ENCODE measurements around the gene UGT2A1. TPM values are rescaled to one million over a fixed set of nuclear protein-coding genes. Genes with fewer than 3 reads are reported as not detected.
"Not testable (repeated sequence)": the region's sequence is repeated elsewhere in the genome, so short reads cannot be mapped to it uniquely, and the experiment has no call there.

Gene UGT2A1
- total RNA-seq = not detected
- long read RNA-seq = 0 reads

- no peak for DNase-seq (ENCODE audit: low spot score)
Observed at GRCh38 chr4:69653147-69653546, at the start of gene UGT2A1. TSS of gene UGT2A1 (minus strand) at chr4:69653247. CDS start at chr4:69647644, 5,603 bp downstream.

GRCh38 chr4:69702201-69702600, 49.2 kb upstream of the UGT2A1 start:
- DNase-seq (ENCODE audit: low spot score) = no peak

GRCh38 chr4:69701696-69702095, 48.6 kb upstream of the UGT2A1 start:
- DNase-seq (ENCODE audit: low spot score) = no peak

GRCh38 chr4:69697536-69698242, 44.6 kb upstream of the UGT2A1 start:
- DNase-seq (ENCODE audit: low spot score) = no peak

- no peak for DNase-seq (ENCODE audit: low spot score)
Observed at GRCh38 chr4:69689599-69689998, 36.6 kb upstream of the UGT2A1 start.

- DNase-seq (ENCODE audit: low spot score) = no peak
Observed at GRCh38 chr4:69684804-69685203, 31.8 kb upstream of the UGT2A1 start.

- DNase-seq (ENCODE audit: low spot score) = no peak
Observed at GRCh38 chr4:69668680-69669079, 15.6 kb upstream of the UGT2A1 start.

- not testable (repeated sequence) for DNase-seq (ENCODE audit: low spot score)
Observed at GRCh38 chr4:69664009-69664408, 11.0 kb upstream of the UGT2A1 start.

GRCh38 chr4:69661130-69661803, 8.2 kb upstream of the UGT2A1 start:
- DNase-seq (ENCODE audit: low spot score) = not testable (repeated sequence)

- DNase-seq (ENCODE audit: low spot score) = no peak
Observed at GRCh38 chr4:69658133-69658532, 5.1 kb upstream of the UGT2A1 start.

GRCh38 chr4:69656653-69657158, 3.7 kb upstream of the UGT2A1 start:
- no peak for DNase-seq (ENCODE audit: low spot score)

GRCh38 chr4:69650872-69651271, 2.2 kb downstream of the UGT2A1 start:
- DNase-seq (ENCODE audit: low spot score) = no peak

GRCh38 chr4:69649629-69650028, 3.4 kb downstream of the UGT2A1 start:
- no peak for DNase-seq (ENCODE audit: low spot score)

GRCh38 chr4:69649207-69649606, 3.8 kb downstream of the UGT2A1 start:
- DNase-seq (ENCODE audit: low spot score) = no peak

- no peak for DNase-seq (ENCODE audit: low spot score)
Observed at GRCh38 chr4:69642961-69643360, 10.1 kb downstream of the UGT2A1 start.

- DNase-seq (ENCODE audit: low spot score) = no peak
Observed at GRCh38 chr4:69640289-69640688, 12.8 kb downstream of the UGT2A1 start.

- no peak for DNase-seq (ENCODE audit: low spot score)
Observed at GRCh38 chr4:69639542-69639941, 13.5 kb downstream of the UGT2A1 start, which contains the start of gene UGT2A2. TSS of gene UGT2A2 (minus strand) at chr4:69639642. CDS start at chr4:69639640, 2 bp downstream.

- no peak for DNase-seq (ENCODE audit: low spot score)
Observed at GRCh38 chr4:69617083-69617694, 35.9 kb downstream of the UGT2A1 start.

- DNase-seq (ENCODE audit: low spot score) = no peak
Observed at GRCh38 chr4:69610484-69610883, 42.6 kb downstream of the UGT2A1 start.

- DNase-seq (ENCODE audit: low spot score) = no peak
Observed at GRCh38 chr4:69601065-69601464, 52.0 kb downstream of the UGT2A1 start.

GRCh38 chr4:69600013-69600412, 53.0 kb downstream of the UGT2A1 start:
- no peak for DNase-seq (ENCODE audit: low spot score)

GRCh38 chr4:69594382-69594781, 58.7 kb downstream of the UGT2A1 start:
- DNase-seq (ENCODE audit: low spot score) = no peak
